Measurements from ENCODE around the gene CRYBB1. TPM values are rescaled to one million over a fixed set of nuclear protein-coding genes. Genes with fewer than 3 reads are reported as not detected.

CRYBB1 gene
- total RNA-seq, 1 experiment from 2014 or later: not detected

- no peak overlapping the region for H3K27ac ChIP-seq
- H3K9me3 ChIP-seq (replicated peaks): no peaks in the 10 kb centered on the region
- no peak for DNase-seq (ENCODE audit: low read depth in 1 of 2, low spot score in 2 of 2)
- H3K27me3 ChIP-seq (replicated peaks): peaks cover 27% of the 10 kb centered on the region
- no peaks in the 10 kb centered on the region for H3K36me3 ChIP-seq
- no peak overlapping the region for H3K4me3 ChIP-seq
- 0 out of 2 replicates have a peak, but pooled peaks cover 7% of the 10 kb centered on the region for H3K4me1 ChIP-seq (replicated peaks)
Measured at GRCh38 chr22:26648528-26649388, 30.9 kb upstream of the CRYBB1 start.

- Histone ChIP-seq H3K27ac (no peak overlapping the region), H3K9me3 (replicated peaks) (no peaks in the 10 kb centered on the region), H3K27me3 (replicated peaks) (peaks cover 22% of the 10 kb centered on the region), H3K4me3 (no peak overlapping the region), H3K36me3 (no peaks in the 10 kb centered on the region), H3K4me1 (replicated peaks) (peaks cover 9% of the 10 kb centered on the region)
- no peak for DNase-seq (ENCODE audit: low read depth in 1 of 2, low spot score in 2 of 2)
Measured at GRCh38 chr22:26648011-26648497, 30.2 kb upstream of the CRYBB1 start.

GRCh38 chr22:26646158-26646557 is 28.3 kb upstream of the CRYBB1 start:
- peaks cover 19% of the 10 kb centered on the region for H3K4me1 ChIP-seq (replicated peaks)
- no peak for DNase-seq (ENCODE audit: low read depth in 1 of 2, low spot score in 2 of 2)
- peaks cover 10% of the 10 kb centered on the region; the same call in 1 of the 2 replicates for H3K27me3 ChIP-seq (replicated peaks)
- no peak overlapping the region for H3K4me3 ChIP-seq
- H3K36me3 ChIP-seq: no peaks in the 10 kb centered on the region
- H3K27ac ChIP-seq: no peak overlapping the region
- H3K9me3 ChIP-seq (replicated peaks): no peaks in the 10 kb centered on the region

GRCh38 chr22:26643418-26644100 is 25.7 kb upstream of the CRYBB1 start:
- no peaks in the 10 kb centered on the region for H3K36me3 ChIP-seq
- H3K9me3 ChIP-seq (replicated peaks): no peaks in the 10 kb centered on the region
- DNase-seq (ENCODE audit: low read depth in 1 of 2, low spot score in 2 of 2): no peak
- peaks cover 4% of the 10 kb centered on the region; the same call in 1 of the 2 replicates for H3K27me3 ChIP-seq (replicated peaks)
- H3K27ac ChIP-seq: no peak overlapping the region
- no peak overlapping the region for H3K4me3 ChIP-seq
- peaks cover 19% of the 10 kb centered on the region for H3K4me1 ChIP-seq (replicated peaks)

- Histone ChIP-seq H3K27ac (no peak overlapping the region), H3K27me3 (replicated peaks) (peaks cover 4% of the 10 kb centered on the region; the same call in 1 of the 2 replicates), H3K9me3 (replicated peaks) (no peaks in the 10 kb centered on the region), H3K36me3 (no peaks in the 10 kb centered on the region), H3K4me3 (no peak overlapping the region), H3K4me1 (replicated peaks) (peaks cover 19% of the 10 kb centered on the region)
- no peak for DNase-seq (ENCODE audit: low read depth in 1 of 2, low spot score in 2 of 2)
Measured at GRCh38 chr22:26642465-26643417, 24.9 kb upstream of the CRYBB1 start.

- H3K9me3 ChIP-seq (replicated peaks): no peaks in the 10 kb centered on the region
- DNase-seq (ENCODE audit: low read depth in 1 of 2, low spot score in 2 of 2): no peak
Measured at GRCh38 chr22:26636296-26636695, 18.5 kb upstream of the CRYBB1 start.

GRCh38 chr22:26635117-26635516 is 17.3 kb upstream of the CRYBB1 start:
- Histone ChIP-seq H3K27me3 (replicated peaks) (peaks cover 2% of the 10 kb centered on the region; the same call in 1 of the 2 replicates), H3K27ac (no peak overlapping the region), H3K36me3 (no peaks in the 10 kb centered on the region), H3K4me1 (replicated peaks) (no peaks in the 10 kb centered on the region), H3K9me3 (replicated peaks) (no peaks in the 10 kb centered on the region), H3K4me3 (no peak overlapping the region)
- no peak for DNase-seq (ENCODE audit: low read depth in 1 of 2, low spot score in 2 of 2)

More at GRCh38 chr22:26636296-26636695, 18.5 kb upstream of the CRYBB1 start:
- H3K4me1 ChIP-seq (replicated peaks): no peaks in the 10 kb centered on the region
- no peaks in the 10 kb centered on the region for H3K36me3 ChIP-seq
- H3K27ac ChIP-seq: no peak overlapping the region
- no peak overlapping the region for H3K4me3 ChIP-seq
- H3K27me3 ChIP-seq (replicated peaks): peaks cover 2% of the 10 kb centered on the region; the same call in 1 of the 2 replicates

GRCh38 chr22:26634189-26634588 is 16.4 kb upstream of the CRYBB1 start:
- Histone ChIP-seq H3K4me3 (no peak overlapping the region), H3K4me1 (replicated peaks) (no peaks in the 10 kb centered on the region), H3K36me3 (no peaks in the 10 kb centered on the region), H3K27ac (no peak overlapping the region), H3K9me3 (replicated peaks) (no peaks in the 10 kb centered on the region), H3K27me3 (replicated peaks) (peaks cover 2% of the 10 kb centered on the region; the same call in 1 of the 2 replicates)
- no peak for DNase-seq (ENCODE audit: low read depth in 1 of 2, low spot score in 2 of 2)

GRCh38 chr22:26632422-26633155 is 14.8 kb upstream of the CRYBB1 start:
- H3K27ac ChIP-seq: no peak overlapping the region

GRCh38 chr22:26631282-26631681 is 13.5 kb upstream of the CRYBB1 start:
- Histone ChIP-seq H3K4me3 (no peak overlapping the region), H3K9me3 (replicated peaks) (no peaks in the 10 kb centered on the region), H3K27ac (no peak overlapping the region), H3K27me3 (replicated peaks) (no peaks in the 10 kb centered on the region), H3K4me1 (replicated peaks) (no peaks in the 10 kb centered on the region), H3K36me3 (no peaks in the 10 kb centered on the region)
- no peak for DNase-seq (ENCODE audit: low read depth in 1 of 2, low spot score in 2 of 2)

More at GRCh38 chr22:26632422-26633155, 14.8 kb upstream of the CRYBB1 start:
- no peak for DNase-seq (ENCODE audit: low read depth in 1 of 2, low spot score in 2 of 2)
- H3K4me3 ChIP-seq: no peak overlapping the region
- H3K36me3 ChIP-seq: no peaks in the 10 kb centered on the region
- H3K4me1 ChIP-seq (replicated peaks): no peaks in the 10 kb centered on the region
- H3K27me3 ChIP-seq (replicated peaks): no peaks in the 10 kb centered on the region
- H3K9me3 ChIP-seq (replicated peaks): no peaks in the 10 kb centered on the region

- Histone ChIP-seq H3K9me3 (replicated peaks) (no peaks in the 10 kb centered on the region), H3K27ac (no peak overlapping the region), H3K4me1 (replicated peaks) (no peaks in the 10 kb centered on the region), H3K4me3 (no peak overlapping the region), H3K36me3 (no peaks in the 10 kb centered on the region), H3K27me3 (replicated peaks) (no peaks in the 10 kb centered on the region)
- DNase-seq (ENCODE audit: low read depth in 1 of 2, low spot score in 2 of 2): no peak
Measured at GRCh38 chr22:26629988-26630761, 12.3 kb upstream of the CRYBB1 start.

GRCh38 chr22:26624803-26625202 is 7.0 kb upstream of the CRYBB1 start:
- no peak for DNase-seq (ENCODE audit: low read depth in 1 of 2, low spot score in 2 of 2)
- no peaks in the 10 kb centered on the region for H3K36me3 ChIP-seq
- H3K27me3 ChIP-seq (replicated peaks): no peaks in the 10 kb centered on the region

More at GRCh38 chr22:26624803-26625202, 7.0 kb upstream of the CRYBB1 start:
- no peaks in the 10 kb centered on the region for H3K4me1 ChIP-seq (replicated peaks)
- H3K4me3 ChIP-seq: no peak overlapping the region
- no peak overlapping the region for H3K27ac ChIP-seq
- no peaks in the 10 kb centered on the region for H3K9me3 ChIP-seq (replicated peaks)

Data from SJSA1 (cell line).